ENCODE data around the gene GLMN.
A peak's percentile ranks its signal among the peaks of the same experiment; 100 is the strongest.

The GLMN gene

DNA sequence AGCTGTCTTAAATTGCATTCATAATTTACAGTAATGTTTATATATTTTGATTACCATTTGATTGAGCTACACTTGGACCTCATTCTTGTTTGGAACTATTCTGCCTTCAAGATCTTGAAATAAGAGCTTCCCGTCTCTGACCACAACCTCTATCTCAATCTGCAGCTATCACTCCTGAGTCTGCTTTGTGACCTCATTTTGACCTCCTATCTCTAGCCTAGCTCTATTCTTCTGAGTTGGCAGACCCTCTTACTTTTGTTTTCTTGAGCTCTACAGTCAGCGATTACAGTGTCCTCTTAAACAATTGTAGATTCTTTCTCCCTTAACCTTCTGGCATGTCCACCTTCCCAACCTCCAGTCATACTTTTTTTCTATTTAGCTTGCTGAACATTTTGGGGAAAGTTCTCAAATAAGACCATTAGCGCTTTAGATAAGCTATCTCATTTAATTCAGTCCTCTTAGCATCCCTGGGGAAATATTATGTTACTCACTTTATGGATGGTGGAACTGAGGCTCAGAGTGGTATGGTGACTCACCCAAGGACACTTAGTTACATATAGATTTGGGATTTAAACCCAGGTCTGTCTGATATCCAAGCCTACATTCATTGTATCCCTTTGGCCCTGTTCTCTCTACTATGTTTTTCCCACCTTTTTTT is 19.2 kb upstream of the GLMN start:
- TF ChIP-seq, protein P1, sequence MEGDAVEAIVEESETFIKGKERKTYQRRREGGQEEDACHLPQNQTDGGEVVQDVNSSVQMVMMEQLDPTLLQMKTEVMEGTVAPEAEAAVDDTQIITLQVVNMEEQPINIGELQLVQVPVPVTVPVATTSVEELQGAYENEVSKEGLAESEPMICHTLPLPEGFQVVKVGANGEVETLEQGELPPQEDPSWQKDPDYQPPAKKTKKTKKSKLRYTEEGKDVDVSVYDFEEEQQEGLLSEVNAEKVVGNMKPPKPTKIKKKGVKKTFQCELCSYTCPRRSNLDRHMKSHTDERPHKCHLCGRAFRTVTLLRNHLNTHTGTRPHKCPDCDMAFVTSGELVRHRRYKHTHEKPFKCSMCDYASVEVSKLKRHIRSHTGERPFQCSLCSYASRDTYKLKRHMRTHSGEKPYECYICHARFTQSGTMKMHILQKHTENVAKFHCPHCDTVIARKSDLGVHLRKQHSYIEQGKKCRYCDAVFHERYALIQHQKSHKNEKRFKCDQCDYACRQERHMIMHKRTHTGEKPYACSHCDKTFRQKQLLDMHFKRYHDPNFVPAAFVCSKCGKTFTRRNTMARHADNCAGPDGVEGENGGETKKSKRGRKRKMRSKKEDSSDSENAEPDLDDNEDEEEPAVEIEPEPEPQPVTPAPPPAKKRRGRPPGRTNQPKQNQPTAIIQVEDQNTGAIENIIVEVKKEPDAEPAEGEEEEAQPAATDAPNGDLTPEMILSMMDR (IDR thresholded peaks at IDR 0.05; ENCODE audit: extremely low read depth, insufficient read depth, missing control alignments), result no peak
- no peak for DNase-seq (ENCODE audit: low spot score)
- in situ Hi-C loops (cut with MboI; ENCODE audit: low pct_unique_long_range_greater_than_20kb, low sequenced_read_pairs, unreplicated experiment), result no loop called here

DNA sequence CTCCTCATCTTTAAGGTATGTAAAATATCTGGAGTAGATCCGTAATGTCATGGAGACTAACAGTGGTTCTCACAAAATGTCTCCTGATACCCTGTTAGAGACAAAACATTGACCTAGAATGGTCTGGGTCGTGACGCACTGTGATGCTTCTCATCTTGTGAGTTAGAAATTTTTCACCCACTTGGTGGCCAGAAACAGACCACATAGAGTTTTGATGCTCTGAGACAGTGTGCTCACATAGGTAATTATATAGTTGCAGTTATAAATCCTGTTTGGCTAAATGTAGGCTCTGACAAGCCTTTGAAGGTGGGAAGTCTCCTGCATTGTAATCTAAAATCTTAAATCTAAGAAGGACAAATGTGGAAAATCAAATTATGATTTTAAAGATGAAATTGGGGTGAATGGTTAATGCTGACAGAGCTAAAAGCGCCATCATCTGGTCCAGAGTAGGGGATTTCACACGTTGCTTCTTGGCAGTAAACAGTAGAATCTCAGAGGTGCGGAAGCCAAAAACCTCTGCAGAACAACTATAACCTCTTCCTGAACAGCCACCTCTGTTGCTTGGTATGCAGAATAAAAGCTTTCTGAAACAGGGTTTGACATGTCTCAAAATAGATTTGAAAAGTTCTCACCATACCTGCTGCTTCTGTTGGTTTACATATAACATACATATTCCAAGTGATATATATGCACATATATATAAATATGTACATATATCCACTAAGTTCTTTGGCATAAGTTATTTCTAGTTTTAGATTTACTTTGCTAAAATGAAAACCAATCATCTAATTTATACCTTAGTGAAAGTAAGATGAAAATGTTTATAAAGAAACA is 17.2 kb upstream of the GLMN start:
- no peak for DNase-seq (ENCODE audit: low spot score)
- in situ Hi-C loops (cut with MboI; ENCODE audit: low pct_unique_long_range_greater_than_20kb, low sequenced_read_pairs, unreplicated experiment), result no loop called here
- TF ChIP-seq, protein P1 (IDR thresholded peaks at IDR 0.05; ENCODE audit: extremely low read depth, insufficient read depth, missing control alignments), result peak; percentile 6

DNA sequence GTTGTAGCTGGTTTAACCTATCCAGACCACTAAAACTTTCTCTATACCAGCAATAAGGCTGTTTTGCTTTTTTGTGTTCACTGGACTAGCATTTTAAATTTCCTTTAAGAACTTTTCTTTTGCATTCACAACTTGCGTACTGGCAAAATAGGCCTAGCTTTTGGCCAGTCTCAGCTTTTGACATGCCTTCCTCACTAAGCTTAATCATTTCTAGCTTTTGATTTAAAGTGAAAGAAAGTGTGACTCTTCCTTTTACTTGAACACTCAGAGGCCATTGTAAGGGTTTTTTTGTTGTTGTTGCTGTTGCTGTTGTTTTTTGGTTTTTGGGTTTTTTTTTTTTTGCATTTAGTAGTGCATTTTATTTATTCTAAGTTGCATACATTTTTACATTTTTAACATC is 15.2 kb upstream of the GLMN start:
- in situ Hi-C loops (cut with MboI; ENCODE audit: low pct_unique_long_range_greater_than_20kb, low sequenced_read_pairs, unreplicated experiment), result no loop called here
- DNase-seq (ENCODE audit: low spot score), result no peak
- TF ChIP-seq, protein P1 (IDR thresholded peaks at IDR 0.05; ENCODE audit: extremely low read depth, insufficient read depth, missing control alignments), result no peak

DNA sequence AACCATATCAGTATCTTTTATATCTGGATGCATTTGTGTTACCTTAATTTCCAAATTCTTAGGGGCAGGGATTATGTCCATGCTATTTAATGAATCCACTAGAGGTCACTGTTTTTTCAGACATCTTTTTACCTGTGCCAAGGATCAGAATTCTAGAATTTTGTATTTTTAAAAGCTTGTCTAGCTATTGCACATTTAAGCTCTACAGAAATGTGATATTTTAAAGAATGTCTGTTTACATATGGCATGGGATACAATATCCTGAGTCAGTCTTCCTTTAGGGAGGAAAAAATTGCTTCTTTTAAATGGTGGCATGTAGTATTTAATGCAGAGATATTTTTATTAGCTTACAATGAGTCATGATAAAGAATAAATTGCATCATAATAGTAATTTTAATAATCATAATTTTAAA is 11.4 kb upstream of the GLMN start:
- TF ChIP-seq, protein P1 (IDR thresholded peaks at IDR 0.05; ENCODE audit: extremely low read depth, insufficient read depth, missing control alignments), result peak; percentile 53
- peak; percentile 32 for DNase-seq (ENCODE audit: low spot score)
- in situ Hi-C loops (cut with MboI; ENCODE audit: low pct_unique_long_range_greater_than_20kb, low sequenced_read_pairs, unreplicated experiment), result no loop called here

DNA sequence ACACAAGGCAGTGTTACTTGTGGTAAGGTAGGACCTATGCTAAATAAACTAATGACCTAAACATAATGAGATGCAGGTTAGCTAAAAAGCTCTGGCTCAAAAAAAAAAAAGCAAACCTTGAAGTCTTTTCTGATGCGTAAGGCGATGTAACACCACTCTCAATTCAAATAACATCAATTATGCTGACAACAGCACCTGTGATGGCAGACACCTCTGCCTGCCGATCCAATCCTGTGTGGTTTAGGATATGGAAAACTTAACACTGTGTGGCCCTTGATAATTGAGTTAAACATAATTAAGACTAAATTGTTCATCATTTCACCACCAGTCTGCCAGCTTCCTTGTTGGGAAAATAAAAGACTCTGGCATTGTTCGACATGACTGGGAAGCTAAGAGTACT is 9.2 kb upstream of the GLMN start:
- in situ Hi-C loops (cut with MboI; ENCODE audit: low pct_unique_long_range_greater_than_20kb, low sequenced_read_pairs, unreplicated experiment), result loop anchor here (5.0 to 10.0 kb wide), 2 partner anchors 294 to 317 kb away; no protein-coding TSS in a partner anchor
- TF ChIP-seq, protein P1 (IDR thresholded peaks at IDR 0.05; ENCODE audit: extremely low read depth, insufficient read depth, missing control alignments), result no peak
- DNase-seq (ENCODE audit: low spot score), result no peak

DNA sequence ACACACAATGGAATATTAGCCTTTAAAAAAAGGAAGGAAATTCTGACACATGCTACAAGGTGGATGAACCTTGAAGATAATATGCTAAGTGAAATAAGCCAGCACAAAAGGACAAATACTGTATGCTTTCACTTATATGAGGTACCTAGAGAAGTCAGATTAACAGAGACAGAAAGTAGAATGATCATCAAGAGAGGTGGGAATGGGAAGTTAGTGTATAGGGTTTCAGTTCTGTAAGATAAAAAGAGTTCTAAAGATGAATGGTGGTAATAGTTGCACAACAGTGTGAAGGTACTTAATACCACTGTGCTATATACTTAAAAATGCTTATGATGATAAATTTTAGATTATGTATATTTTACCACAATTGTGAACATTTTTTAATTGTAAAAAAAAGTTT is 7.2 kb upstream of the GLMN start:
- no peak for DNase-seq (ENCODE audit: low spot score)
- in situ Hi-C loops (cut with MboI; ENCODE audit: low pct_unique_long_range_greater_than_20kb, low sequenced_read_pairs, unreplicated experiment), result loop anchor here (5.0 to 10.0 kb wide), 2 partner anchors 296 to 319 kb away; no protein-coding TSS in a partner anchor
- TF ChIP-seq, protein P1 (IDR thresholded peaks at IDR 0.05; ENCODE audit: extremely low read depth, insufficient read depth, missing control alignments), result no peak
